Measurements from ENCODE around the gene CETN2.

Gene CETN2

DNA sequence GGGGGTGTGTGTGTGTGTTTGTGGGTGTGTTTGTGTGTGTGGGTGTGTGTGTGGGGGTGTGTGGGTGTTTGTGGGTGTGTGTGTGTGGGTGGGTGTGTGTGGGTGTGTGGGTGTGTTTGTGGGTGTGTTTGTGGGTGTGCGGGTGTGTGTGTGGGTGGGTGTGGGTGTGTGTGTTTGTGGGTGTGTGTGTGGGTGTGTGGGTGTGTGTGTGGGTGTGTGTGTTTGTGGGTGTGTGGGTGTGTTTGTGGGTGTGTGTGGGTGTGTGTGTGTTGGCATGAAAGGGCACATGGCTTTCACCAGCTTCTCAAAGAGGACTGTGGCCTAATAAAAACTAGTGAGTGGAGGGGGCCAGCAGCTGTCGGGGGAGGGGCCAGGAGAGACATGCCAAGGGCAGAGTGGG, 42.0 kb upstream of the CETN2 start:
- Histone ChIP-seq H3K9me3 (ENCODE audit: control insufficient read depth, insufficient read depth, low read depth, low read length) (no peaks in the 10 kb centered on the region), H3K4me3 (ENCODE audit: low read depth, low read length) (no peak overlapping the region), H3K27ac (ENCODE audit: extremely low read depth, low read depth, low read length) (no peak overlapping the region), H3K36me3 (ENCODE audit: control insufficient read depth in 2 of 2, insufficient read depth in 1 of 2, low read length in 2 of 2) (peaks cover 0 to 31% of the 10 kb centered on the region in 2 experiments; a peak in 1 of 3 replicates), H3K4me1 (ENCODE audit: control insufficient read depth, insufficient read depth, low read length) (no peaks in the 10 kb centered on the region)
- POLR2A ChIA-PET, result no interaction called here
- TF ChIP-seq KLF1 (tag by site-specific recombination; IDR thresholded peaks at IDR 0.05) (peak; percentile 95), EGR2 (tag by site-specific recombination; IDR thresholded peaks at IDR 0.05; ENCODE audit: low read depth) (peak; percentile 95), SP2 (tag by site-specific recombination; IDR thresholded peaks at IDR 0.05) (no peak), KLF8 (tag by site-specific recombination; IDR thresholded peaks at IDR 0.05) (peak; percentile 19; the same call in 1 of the 2 replicates), ZNF239 (tag by site-specific recombination; IDR thresholded peaks at IDR 0.05) (no peak), ZFHX2 (tag by site-specific recombination; conservative IDR thresholded peaks at IDR 0.05) (peak; percentile 95), KLF9 (tag by site-specific recombination; IDR thresholded peaks at IDR 0.05; ENCODE audit: low read depth) (peak; percentile 74)
- TF ChIP-seq, protein P1, sequence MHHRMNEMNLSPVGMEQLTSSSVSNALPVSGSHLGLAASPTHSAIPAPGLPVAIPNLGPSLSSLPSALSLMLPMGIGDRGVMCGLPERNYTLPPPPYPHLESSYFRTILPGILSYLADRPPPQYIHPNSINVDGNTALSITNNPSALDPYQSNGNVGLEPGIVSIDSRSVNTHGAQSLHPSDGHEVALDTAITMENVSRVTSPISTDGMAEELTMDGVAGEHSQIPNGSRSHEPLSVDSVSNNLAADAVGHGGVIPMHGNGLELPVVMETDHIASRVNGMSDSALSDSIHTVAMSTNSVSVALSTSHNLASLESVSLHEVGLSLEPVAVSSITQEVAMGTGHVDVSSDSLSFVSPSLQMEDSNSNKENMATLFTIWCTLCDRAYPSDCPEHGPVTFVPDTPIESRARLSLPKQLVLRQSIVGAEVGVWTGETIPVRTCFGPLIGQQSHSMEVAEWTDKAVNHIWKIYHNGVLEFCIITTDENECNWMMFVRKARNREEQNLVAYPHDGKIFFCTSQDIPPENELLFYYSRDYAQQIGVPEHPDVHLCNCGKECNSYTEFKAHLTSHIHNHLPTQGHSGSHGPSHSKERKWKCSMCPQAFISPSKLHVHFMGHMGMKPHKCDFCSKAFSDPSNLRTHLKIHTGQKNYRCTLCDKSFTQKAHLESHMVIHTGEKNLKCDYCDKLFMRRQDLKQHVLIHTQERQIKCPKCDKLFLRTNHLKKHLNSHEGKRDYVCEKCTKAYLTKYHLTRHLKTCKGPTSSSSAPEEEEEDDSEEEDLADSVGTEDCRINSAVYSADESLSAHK (tag by site-specific recombination; IDR thresholded peaks at IDR 0.05), result no peak
- CTCF ChIA-PET, result no interaction called here

DNA sequence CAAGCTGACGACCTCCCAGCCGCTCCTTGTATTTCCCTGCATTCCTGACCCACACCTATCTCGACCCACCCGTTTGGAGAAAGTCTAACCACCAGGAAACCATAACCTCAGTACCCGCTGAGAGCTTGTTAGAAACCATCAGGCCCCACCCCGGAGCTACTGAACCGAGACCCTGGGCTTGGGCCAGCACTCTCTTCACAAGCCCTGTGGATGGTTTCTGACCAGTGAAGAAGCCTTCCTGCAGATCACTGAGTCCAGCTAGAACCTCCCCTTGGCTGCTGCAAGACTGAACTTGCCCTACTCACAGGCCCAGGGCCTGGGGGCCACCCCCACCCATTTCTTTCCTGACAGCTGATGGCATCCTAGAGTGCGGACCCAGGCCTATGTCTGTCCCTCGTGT, 40.7 kb upstream of the CETN2 start:
- no peak overlapping the region for H3K4me3 ChIP-seq (ENCODE audit: low read depth, low read length)
- peaks cover 0 to 44% of the 10 kb centered on the region in 2 experiments; a peak in 1 of 3 replicates for H3K36me3 ChIP-seq (ENCODE audit: control insufficient read depth in 2 of 2, insufficient read depth in 1 of 2, low read length in 2 of 2)
- ChIA-PET POLR2A (no interaction called here), CTCF (interaction anchor here (0.8 kb wide), 1 partner anchor 33 kb away, joined by 4 read pairs; no protein-coding TSS in a partner anchor)
- TF ChIP-seq KLF1 (tag by site-specific recombination; IDR thresholded peaks at IDR 0.05) (0 out of 2 replicates have a peak, but pooled peaks have one; percentile 19), ZNF350 (tag by site-specific recombination; IDR thresholded peaks at IDR 0.05) (no peak)
- no peaks in the 10 kb centered on the region for H3K4me1 ChIP-seq (ENCODE audit: control insufficient read depth, insufficient read depth, low read length)
- H3K9me3 ChIP-seq (ENCODE audit: control insufficient read depth, insufficient read depth, low read depth, low read length), result no peaks in the 10 kb centered on the region
- no peak overlapping the region for H3K27ac ChIP-seq (ENCODE audit: extremely low read depth, low read depth, low read length)

DNA sequence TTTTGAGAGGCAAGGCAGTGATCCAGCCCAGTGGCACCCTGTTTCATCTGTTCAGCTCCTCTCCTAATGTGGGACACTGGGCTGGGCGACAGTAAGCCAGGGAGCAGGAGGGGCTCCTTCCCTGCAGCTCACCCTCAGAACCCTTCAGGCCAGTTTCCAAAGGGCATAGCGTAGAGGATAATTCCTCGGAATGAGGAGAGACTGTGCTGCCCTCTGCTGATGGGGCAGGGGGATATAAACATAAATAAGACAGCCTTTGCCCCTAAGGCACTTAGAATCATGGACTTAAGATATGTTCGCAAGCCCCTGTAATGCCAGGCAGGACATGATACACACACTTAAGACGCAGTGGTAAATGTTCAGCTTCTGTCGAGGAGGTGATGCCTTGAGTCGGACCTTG, 39.4 kb upstream of the CETN2 start:
- Histone ChIP-seq H3K36me3 (ENCODE audit: control insufficient read depth in 2 of 2, insufficient read depth in 1 of 2, low read length in 2 of 2) (peaks cover 0 to 56% of the 10 kb centered on the region in 2 experiments; a peak in 1 of 3 replicates), H3K27ac (ENCODE audit: extremely low read depth, low read depth, low read length) (no peak overlapping the region), H3K4me1 (ENCODE audit: control insufficient read depth, insufficient read depth, low read length) (no peaks in the 10 kb centered on the region), H3K9me3 (ENCODE audit: control insufficient read depth, insufficient read depth, low read depth, low read length) (no peaks in the 10 kb centered on the region), H3K4me3 (ENCODE audit: low read depth, low read length) (no peak overlapping the region)
- ChIA-PET CTCF (interaction anchor here (0.6 to 0.9 kb wide), 3 partner anchors 14 to 165 kb away, joined by 3 read pairs; no protein-coding TSS in a partner anchor), POLR2A (interaction anchor here (0.6 kb wide), 1 partner anchor 8 kb away, joined by 3 read pairs; no protein-coding TSS in a partner anchor)
- TF ChIP-seq, protein P2, sequence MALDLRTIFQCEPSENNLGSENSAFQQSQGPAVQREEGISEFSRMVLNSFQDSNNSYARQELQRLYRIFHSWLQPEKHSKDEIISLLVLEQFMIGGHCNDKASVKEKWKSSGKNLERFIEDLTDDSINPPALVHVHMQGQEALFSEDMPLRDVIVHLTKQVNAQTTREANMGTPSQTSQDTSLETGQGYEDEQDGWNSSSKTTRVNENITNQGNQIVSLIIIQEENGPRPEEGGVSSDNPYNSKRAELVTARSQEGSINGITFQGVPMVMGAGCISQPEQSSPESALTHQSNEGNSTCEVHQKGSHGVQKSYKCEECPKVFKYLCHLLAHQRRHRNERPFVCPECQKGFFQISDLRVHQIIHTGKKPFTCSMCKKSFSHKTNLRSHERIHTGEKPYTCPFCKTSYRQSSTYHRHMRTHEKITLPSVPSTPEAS (tag by site-specific recombination; IDR thresholded peaks at IDR 0.05), result no peak
- TF ChIP-seq ZEB2 (tag by site-specific recombination; IDR thresholded peaks at IDR 0.05), result no peak
- TF ChIP-seq, protein P3, sequence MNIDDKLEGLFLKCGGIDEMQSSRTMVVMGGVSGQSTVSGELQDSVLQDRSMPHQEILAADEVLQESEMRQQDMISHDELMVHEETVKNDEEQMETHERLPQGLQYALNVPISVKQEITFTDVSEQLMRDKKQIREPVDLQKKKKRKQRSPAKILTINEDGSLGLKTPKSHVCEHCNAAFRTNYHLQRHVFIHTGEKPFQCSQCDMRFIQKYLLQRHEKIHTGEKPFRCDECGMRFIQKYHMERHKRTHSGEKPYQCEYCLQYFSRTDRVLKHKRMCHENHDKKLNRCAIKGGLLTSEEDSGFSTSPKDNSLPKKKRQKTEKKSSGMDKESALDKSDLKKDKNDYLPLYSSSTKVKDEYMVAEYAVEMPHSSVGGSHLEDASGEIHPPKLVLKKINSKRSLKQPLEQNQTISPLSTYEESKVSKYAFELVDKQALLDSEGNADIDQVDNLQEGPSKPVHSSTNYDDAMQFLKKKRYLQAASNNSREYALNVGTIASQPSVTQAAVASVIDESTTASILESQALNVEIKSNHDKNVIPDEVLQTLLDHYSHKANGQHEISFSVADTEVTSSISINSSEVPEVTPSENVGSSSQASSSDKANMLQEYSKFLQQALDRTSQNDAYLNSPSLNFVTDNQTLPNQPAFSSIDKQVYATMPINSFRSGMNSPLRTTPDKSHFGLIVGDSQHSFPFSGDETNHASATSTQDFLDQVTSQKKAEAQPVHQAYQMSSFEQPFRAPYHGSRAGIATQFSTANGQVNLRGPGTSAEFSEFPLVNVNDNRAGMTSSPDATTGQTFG (tag by site-specific recombination; IDR thresholded peaks at IDR 0.05; ENCODE audit: borderline replicate concordance), result no peak
- TF ChIP-seq ZSCAN23 (tag by site-specific recombination; IDR thresholded peaks at IDR 0.05), result no peak
